ENCODE measurements around the gene PRKAA1. TPM values are rescaled to one million over a fixed set of nuclear protein-coding genes. Genes with fewer than 3 reads are reported as not detected.
A peak's percentile ranks its signal among the peaks of the same experiment; 100 is the strongest.

PRKAA1 gene
- total RNA-seq, 1 experiment from 2014 or later: 53.0 TPM

GRCh38 chr5:40770764-40771163 lies 27.4 kb downstream of the PRKAA1 start:
- Histone ChIP-seq H3K9me2 (replicated peaks; ENCODE audit: insufficient read depth, low read length) (no peaks in the 10 kb centered on the region), H2AFZ (ENCODE audit: low read length) (no peak overlapping the region), H3K4me1 (ENCODE audit: low read length) (peaks cover 9% of the 10 kb centered on the region), H3K4me2 (ENCODE audit: low read depth, low read length, poor library complexity, severe bottlenecking) (no peak overlapping the region), H4K20me1 (ENCODE audit: insufficient read depth, low read depth, low read length) (no peaks in the 10 kb centered on the region), H3K27me3 (ENCODE audit: low read length) (no peaks in the 10 kb centered on the region), H3K9ac (ENCODE audit: low read length) (no peak overlapping the region), H3K79me2 (ENCODE audit: low read length) (peaks cover 45% of the 10 kb centered on the region), H3K4me3 (ENCODE audit: low read length) (no peak overlapping the region), H3K9me3 (ENCODE audit: low read length) (no peaks in the 10 kb centered on the region), H3K27ac (ENCODE audit: low read length) (no peak overlapping the region), H3K36me3 (ENCODE audit: insufficient read depth, low read length) (peaks cover 53% of the 10 kb centered on the region; the same call in 1 of the 2 replicates)
- no peak for DNase-seq

GRCh38 chr5:40762705-40763104 lies 35.5 kb downstream of the PRKAA1 start:
- Histone ChIP-seq H3K36me3 (ENCODE audit: insufficient read depth, low read length) (peaks cover 64% of the 10 kb centered on the region), H3K9me3 (ENCODE audit: low read length) (no peaks in the 10 kb centered on the region), H3K9me2 (replicated peaks; ENCODE audit: insufficient read depth, low read length) (no peaks in the 10 kb centered on the region), H3K27ac (ENCODE audit: low read length) (no peak overlapping the region), H3K4me2 (ENCODE audit: low read depth, low read length, poor library complexity, severe bottlenecking) (no peak overlapping the region), H3K4me3 (ENCODE audit: low read length) (no peak overlapping the region), H3K9ac (ENCODE audit: low read length) (no peak overlapping the region), H3K4me1 (ENCODE audit: low read length) (peaks cover 11% of the 10 kb centered on the region), H2AFZ (ENCODE audit: low read length) (no peak overlapping the region), H4K20me1 (ENCODE audit: insufficient read depth, low read depth, low read length) (no peaks in the 10 kb centered on the region), H3K27me3 (ENCODE audit: low read length) (no peaks in the 10 kb centered on the region), H3K79me2 (ENCODE audit: low read length) (peaks cover 38% of the 10 kb centered on the region; the same call in 1 of the 2 replicates)
- no peak for DNase-seq

DNA sequence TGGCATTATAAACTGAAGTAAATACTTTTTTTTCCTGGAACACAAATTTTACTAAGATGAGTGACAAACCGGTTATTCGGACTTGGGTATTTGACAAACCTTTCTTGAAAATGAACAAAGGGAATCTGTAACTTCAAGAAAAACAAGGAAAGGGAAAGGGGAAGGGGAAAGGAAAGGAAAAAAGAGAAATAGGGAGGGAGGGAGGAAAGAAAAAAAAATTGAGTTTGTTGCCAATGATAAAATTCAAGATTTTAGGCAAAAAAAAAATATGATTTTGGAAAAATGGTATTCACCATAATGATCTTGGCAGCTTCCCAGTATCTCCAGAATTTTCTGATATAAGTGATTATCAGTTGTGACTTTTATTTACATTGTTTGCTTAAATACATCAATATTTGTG lies 40.8 kb downstream of the PRKAA1 start:
- Histone ChIP-seq H3K9me2 (replicated peaks; ENCODE audit: insufficient read depth, low read length) (no peaks in the 10 kb centered on the region), H3K27ac (ENCODE audit: low read length) (no peak overlapping the region), H3K4me3 (ENCODE audit: low read length) (no peak overlapping the region), H3K4me2 (ENCODE audit: low read depth, low read length, poor library complexity, severe bottlenecking) (no peak overlapping the region), H3K27me3 (ENCODE audit: low read length) (no peaks in the 10 kb centered on the region), H3K9me3 (ENCODE audit: low read length) (no peaks in the 10 kb centered on the region), H3K9ac (ENCODE audit: low read length) (no peak overlapping the region), H2AFZ (ENCODE audit: low read length) (no peak overlapping the region), H3K79me2 (ENCODE audit: low read length) (peaks cover 49% of the 10 kb centered on the region), H4K20me1 (ENCODE audit: insufficient read depth, low read depth, low read length) (no peaks in the 10 kb centered on the region), H3K36me3 (ENCODE audit: insufficient read depth, low read length) (peaks cover 24% of the 10 kb centered on the region; the same call in 1 of the 2 replicates), H3K4me1 (ENCODE audit: low read length) (peaks cover 29% of the 10 kb centered on the region)
- DNase-seq: no peak

DNA sequence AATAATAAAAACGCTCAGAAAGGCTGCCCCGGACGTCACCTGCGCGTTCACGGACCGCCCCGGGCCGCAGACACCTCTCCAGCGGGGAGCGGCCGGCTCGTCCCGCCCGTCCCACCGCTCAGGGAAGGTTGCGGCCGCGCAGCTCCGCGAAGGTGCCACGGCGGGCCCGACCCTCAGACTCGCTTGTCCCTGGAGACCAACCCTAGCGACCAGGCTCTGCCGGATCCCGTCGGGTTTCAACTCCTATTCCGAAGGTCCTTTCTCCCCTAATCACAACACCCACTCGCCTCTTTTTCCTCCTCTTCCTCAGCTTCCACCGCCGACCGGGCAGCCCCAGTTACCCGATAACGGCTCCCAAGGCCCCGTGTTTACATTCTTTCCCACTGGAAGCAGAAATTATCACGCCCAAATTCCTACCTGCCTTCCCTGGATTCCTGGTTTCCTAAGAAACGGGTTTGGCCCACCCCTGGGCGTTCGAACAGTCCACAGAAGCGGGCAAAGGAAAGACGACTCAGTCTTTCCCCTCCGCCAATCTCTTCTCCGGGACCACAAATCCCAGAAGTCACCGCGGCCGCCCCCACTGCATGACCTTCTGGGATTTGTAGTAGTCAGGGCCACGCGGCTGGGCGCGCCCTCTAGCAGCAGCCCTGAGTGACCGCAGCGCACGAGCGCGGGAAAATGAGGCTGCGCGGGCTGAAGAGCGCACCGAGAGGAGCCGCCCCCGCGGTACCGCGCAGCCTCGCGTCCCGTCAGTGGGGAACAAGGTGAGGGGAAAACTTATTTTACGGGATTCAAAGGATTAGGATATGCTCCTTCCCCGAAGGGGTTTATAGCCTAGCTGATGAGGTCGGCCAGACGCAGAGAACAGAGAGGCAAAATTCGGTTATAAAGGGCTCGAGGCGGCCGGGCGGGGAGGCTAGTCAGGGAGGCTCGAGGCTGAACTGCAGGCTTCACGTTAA lies 42.5 kb downstream of the PRKAA1 start, which contains the start of gene TTC33:
TSS of gene TTC33 (minus strand) at position 555 of the 959 bp plus-strand sequence. CDS start 8,943 bp downstream, outside the sequence.
- Histone ChIP-seq H3K4me2 (ENCODE audit: low read depth, low read length, poor library complexity, severe bottlenecking) (peak within 1 kb of the TSS; percentile 78), H3K27ac (ENCODE audit: low read length) (peak within 1 kb of the TSS; percentile 79), H3K4me1 (ENCODE audit: low read length) (peaks cover 28% of the 10 kb centered on the region), H3K9ac (ENCODE audit: low read length) (peak within 1 kb of the TSS; percentile 93), H3K9me2 (replicated peaks; ENCODE audit: insufficient read depth, low read length) (no peaks in the 10 kb centered on the region), H3K9me3 (ENCODE audit: low read length) (no peaks in the 10 kb centered on the region), H3K36me3 (ENCODE audit: insufficient read depth, low read length) (peaks cover 13% of the 10 kb centered on the region; the same call in 1 of the 2 replicates), H3K4me3 (ENCODE audit: low read length) (peak within 1 kb of the TSS; percentile 97), H4K20me1 (ENCODE audit: insufficient read depth, low read depth, low read length) (no peaks in the 10 kb centered on the region), H3K79me2 (ENCODE audit: low read length) (peaks cover 59% of the 10 kb centered on the region), H3K27me3 (ENCODE audit: low read length) (no peaks in the 10 kb centered on the region), H2AFZ (ENCODE audit: low read length) (peak within 1 kb of the TSS; percentile 90)
- peak; percentile 97 for DNase-seq

- H2AFZ ChIP-seq (ENCODE audit: low read length): peak overlapping the region; percentile 90
- peak overlapping the region; percentile 93 for H3K9ac ChIP-seq (ENCODE audit: low read length)
- H3K4me3 ChIP-seq (ENCODE audit: low read length): peak overlapping the region; percentile 97
- no peaks in the 10 kb centered on the region for H3K9me3 ChIP-seq (ENCODE audit: low read length)
- H4K20me1 ChIP-seq (ENCODE audit: insufficient read depth, low read depth, low read length): no peaks in the 10 kb centered on the region
- 0 out of 2 replicates have a peak, but pooled peaks cover 9% of the 10 kb centered on the region for H3K36me3 ChIP-seq (ENCODE audit: insufficient read depth, low read length)
- no peaks in the 10 kb centered on the region for H3K9me2 ChIP-seq (replicated peaks; ENCODE audit: insufficient read depth, low read length)
- peak overlapping the region; percentile 79 for H3K27ac ChIP-seq (ENCODE audit: low read length)
- DNase-seq: peak; percentile 88
- H3K79me2 ChIP-seq (ENCODE audit: low read length): peaks cover 59% of the 10 kb centered on the region
- no peaks in the 10 kb centered on the region for H3K27me3 ChIP-seq (ENCODE audit: low read length)
- H3K4me1 ChIP-seq (ENCODE audit: low read length): peaks cover 21% of the 10 kb centered on the region
- peak overlapping the region; percentile 78 for H3K4me2 ChIP-seq (ENCODE audit: low read depth, low read length, poor library complexity, severe bottlenecking)
These were observed 43.1 kb downstream of the PRKAA1 start for GRCh38 chr5:40755093-40755406.

DNA sequence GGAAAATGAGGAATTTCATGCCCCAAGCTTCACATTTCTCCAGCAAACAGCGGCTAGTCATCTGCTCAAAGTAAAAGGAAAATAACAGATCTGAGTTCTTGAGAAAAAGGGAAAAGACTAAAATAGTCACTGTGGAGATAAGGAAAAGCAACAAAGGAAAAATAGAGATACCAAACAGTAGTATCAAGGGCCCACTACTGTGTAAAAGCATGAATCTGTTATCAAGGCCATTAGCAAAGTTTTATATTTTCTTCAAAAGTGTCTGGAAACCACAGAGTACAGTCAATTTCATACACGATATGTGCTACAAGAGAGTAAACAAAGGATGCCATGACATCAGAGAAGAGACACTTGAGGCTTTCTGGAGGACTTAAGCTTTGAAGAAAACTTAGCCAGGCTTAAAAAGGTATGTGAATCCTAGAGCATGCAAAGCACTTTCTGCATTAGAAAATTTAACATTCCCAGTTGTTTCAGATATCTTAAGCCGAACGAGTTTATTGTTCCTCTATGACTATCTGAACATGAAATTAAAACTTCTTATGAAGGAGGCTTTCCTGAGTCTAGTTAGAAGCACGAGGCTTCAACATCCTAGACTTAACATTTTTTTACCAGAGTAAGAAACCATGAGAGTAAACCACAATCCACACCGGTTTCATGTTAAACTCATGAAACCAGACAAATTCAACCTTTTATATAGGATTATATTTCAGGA lies 43.6 kb downstream of the PRKAA1 start:
- Histone ChIP-seq H3K27ac (ENCODE audit: low read length) (peak overlapping the region; percentile 79), H3K4me1 (ENCODE audit: low read length) (peaks cover 18% of the 10 kb centered on the region), H3K9me2 (replicated peaks; ENCODE audit: insufficient read depth, low read length) (no peaks in the 10 kb centered on the region), H3K4me2 (ENCODE audit: low read depth, low read length, poor library complexity, severe bottlenecking) (peak overlapping the region; percentile 78), H4K20me1 (ENCODE audit: insufficient read depth, low read depth, low read length) (no peaks in the 10 kb centered on the region), H3K27me3 (ENCODE audit: low read length) (no peaks in the 10 kb centered on the region), H3K36me3 (ENCODE audit: insufficient read depth, low read length) (0 out of 2 replicates have a peak, but pooled peaks cover 7% of the 10 kb centered on the region), H3K79me2 (ENCODE audit: low read length) (peaks cover 60% of the 10 kb centered on the region), H3K4me3 (ENCODE audit: low read length) (peak overlapping the region; percentile 97), H3K9me3 (ENCODE audit: low read length) (no peaks in the 10 kb centered on the region), H3K9ac (ENCODE audit: low read length) (peak overlapping the region; percentile 93), H2AFZ (ENCODE audit: low read length) (peak overlapping the region; percentile 90; the same call in 1 of the 2 replicates)
- DNase-seq: peak; percentile 69

DNA sequence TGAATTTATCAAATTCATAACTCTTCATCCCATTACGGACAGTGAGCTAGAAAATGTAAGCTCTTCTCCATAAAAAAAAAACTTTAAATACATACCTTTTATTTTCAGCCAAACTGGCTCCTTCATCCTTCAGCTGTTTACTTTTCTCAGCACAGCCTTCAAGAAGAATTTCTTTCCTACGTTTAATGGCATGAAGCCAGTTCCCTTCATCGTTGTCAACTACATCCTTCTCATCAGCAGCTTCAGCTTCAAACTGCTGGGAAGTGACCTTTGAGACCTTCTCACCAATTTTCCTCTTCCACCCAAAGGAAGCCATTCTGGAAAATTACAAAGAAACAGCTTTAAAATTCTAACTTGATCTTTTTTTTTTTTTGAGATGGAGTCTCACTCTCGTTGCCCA lies 51.5 kb downstream of the PRKAA1 start:
- Histone ChIP-seq H3K9me2 (replicated peaks; ENCODE audit: insufficient read depth, low read length) (no peaks in the 10 kb centered on the region), H3K9ac (ENCODE audit: low read length) (no peak overlapping the region), H2AFZ (ENCODE audit: low read length) (no peak overlapping the region), H3K27ac (ENCODE audit: low read length) (no peak overlapping the region), H3K79me2 (ENCODE audit: low read length) (peaks cover 92% of the 10 kb centered on the region), H3K4me2 (ENCODE audit: low read depth, low read length, poor library complexity, severe bottlenecking) (no peak overlapping the region), H3K9me3 (ENCODE audit: low read length) (no peaks in the 10 kb centered on the region; the same call in 1 of the 2 replicates), H4K20me1 (ENCODE audit: insufficient read depth, low read depth, low read length) (no peaks in the 10 kb centered on the region), H3K4me3 (ENCODE audit: low read length) (no peak overlapping the region), H3K4me1 (ENCODE audit: low read length) (peaks cover 7% of the 10 kb centered on the region), H3K36me3 (ENCODE audit: insufficient read depth, low read length) (peaks cover 29% of the 10 kb centered on the region), H3K27me3 (ENCODE audit: low read length) (no peaks in the 10 kb centered on the region)
- DNase-seq: no peak

DNA sequence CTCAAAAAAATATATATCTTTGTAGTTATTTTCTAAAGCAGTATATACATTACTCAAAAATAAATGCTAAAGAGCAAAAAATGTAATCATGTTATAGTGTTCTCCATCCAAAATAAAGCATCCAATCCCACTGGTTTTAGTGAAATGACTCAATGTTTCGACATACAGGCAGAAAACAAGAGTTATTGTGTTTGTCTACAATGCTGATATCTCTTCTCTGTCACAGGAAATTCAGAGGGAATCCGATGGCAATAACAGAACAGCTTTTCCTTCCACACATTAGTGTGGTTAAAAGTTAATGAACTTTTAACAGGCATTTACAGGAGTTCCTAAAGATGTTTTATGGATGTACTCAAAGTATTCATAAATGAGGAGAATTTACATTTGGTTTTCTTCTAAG lies 54.4 kb downstream of the PRKAA1 start:
- H2AFZ ChIP-seq (ENCODE audit: low read length): no peak overlapping the region
- no peaks in the 10 kb centered on the region for H4K20me1 ChIP-seq (ENCODE audit: insufficient read depth, low read depth, low read length)
- no peak overlapping the region for H3K27ac ChIP-seq (ENCODE audit: low read length)
- H3K9me2 ChIP-seq (replicated peaks; ENCODE audit: insufficient read depth, low read length): no peaks in the 10 kb centered on the region
- H3K36me3 ChIP-seq (ENCODE audit: insufficient read depth, low read length): peaks cover 54% of the 10 kb centered on the region
- H3K4me2 ChIP-seq (ENCODE audit: low read depth, low read length, poor library complexity, severe bottlenecking): no peak overlapping the region
- H3K27me3 ChIP-seq (ENCODE audit: low read length): no peaks in the 10 kb centered on the region
- H3K4me3 ChIP-seq (ENCODE audit: low read length): no peak overlapping the region
- no peak overlapping the region for H3K9ac ChIP-seq (ENCODE audit: low read length)
- DNase-seq: no peak
- peaks cover 9% of the 10 kb centered on the region for H3K9me3 ChIP-seq (ENCODE audit: low read length)
- H3K4me1 ChIP-seq (ENCODE audit: low read length): peaks cover 7% of the 10 kb centered on the region
- H3K79me2 ChIP-seq (ENCODE audit: low read length): peaks cover 83% of the 10 kb centered on the region
